NCI-H226 (cell line): Measurements from ENCODE around the gene CAPN3.

Experiments used
- DNase-seq: peaks from one replicate; pipeline ENCODE4 v3.0.0-alpha.2; 2015

CAPN3 gene

DNA sequence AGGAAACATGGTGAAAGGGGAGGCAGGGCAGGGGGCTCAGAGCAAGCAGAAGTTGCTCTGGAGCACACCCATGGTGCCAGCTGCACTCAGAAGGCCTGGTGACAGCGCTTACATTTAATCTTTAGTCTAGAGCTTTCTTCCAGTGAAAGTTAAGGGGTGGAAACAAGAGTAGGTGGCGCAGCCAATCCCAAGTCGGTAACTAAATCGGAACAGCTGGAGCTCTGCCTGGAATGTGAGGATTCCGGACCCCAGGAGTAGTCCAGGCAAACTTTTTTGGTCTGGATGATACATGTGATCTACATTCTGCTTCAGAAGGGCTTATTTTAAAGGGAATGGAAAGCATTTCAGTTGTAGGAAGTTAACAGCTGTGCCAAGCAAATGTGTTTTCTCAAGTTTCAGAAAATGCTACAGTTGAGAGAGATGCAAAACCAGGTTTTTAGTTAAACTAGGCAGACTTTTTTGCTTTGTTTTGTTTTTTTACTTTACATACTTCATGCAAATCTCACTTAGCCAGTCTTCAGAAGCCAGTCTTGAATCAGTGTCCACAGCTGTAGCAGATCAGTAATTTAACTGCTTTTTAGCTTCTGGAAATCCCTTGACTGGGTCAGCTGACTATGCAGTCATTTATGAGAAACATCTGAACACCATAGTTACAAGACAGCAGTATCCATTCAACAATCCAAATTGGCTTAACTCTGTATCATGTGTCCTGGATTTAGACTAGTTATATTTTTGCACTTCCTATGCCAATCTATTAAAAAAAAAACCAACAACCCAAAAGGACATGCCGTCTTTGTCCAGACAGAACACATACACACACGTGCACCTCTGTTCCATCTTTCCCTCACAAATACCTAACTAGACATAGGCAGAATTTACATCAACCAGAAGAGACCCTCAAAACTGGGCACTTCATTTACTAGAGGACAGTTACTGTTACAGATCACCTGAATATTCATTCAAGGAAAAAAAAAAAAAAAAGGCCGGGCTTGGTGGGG lies 98.4 kb downstream of the CAPN3 start:
- DNase-seq = no peak

DNA sequence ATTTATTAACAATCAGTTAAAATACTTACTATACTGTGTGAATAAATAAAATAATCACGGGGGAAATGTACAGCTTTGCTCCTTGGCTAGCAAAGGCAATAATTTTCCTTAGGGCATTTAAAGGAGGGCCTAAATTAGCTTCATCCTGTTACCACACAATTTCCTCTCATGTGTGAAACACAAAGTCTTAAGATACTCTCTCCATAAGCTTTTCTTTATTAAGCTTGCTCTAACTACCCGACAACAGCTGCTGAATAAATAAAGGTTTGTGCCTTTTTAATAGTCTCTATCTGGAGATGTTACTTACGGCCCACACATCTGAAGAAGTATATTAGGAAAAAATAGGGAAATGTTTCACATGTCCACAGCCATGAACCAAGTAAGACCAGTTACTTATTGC lies 102.0 kb downstream of the CAPN3 start:
- no peak for DNase-seq
